Stimulated activated CD4-positive, alpha-beta T cell treated with anti-CD3 and anti-CD28 coated beads, Interleukin-1b, Interleukin-23, amount 100 ng/mL, for 1 hour (primary cell): Measurements from ENCODE around the gene MT1B.
"Not testable (repeated sequence)": the region's sequence is repeated elsewhere in the genome, so short reads cannot be mapped to it uniquely, and the experiment has no call there.

ENCODE experiments used
- DNase-seq, 2 donors: peaks; one replicate each; pipeline ENCODE4 v3.0.0-alpha.2; 2020; ENCODE audit warnings: low read depth in 2 of 2

Gene MT1B

DNA sequence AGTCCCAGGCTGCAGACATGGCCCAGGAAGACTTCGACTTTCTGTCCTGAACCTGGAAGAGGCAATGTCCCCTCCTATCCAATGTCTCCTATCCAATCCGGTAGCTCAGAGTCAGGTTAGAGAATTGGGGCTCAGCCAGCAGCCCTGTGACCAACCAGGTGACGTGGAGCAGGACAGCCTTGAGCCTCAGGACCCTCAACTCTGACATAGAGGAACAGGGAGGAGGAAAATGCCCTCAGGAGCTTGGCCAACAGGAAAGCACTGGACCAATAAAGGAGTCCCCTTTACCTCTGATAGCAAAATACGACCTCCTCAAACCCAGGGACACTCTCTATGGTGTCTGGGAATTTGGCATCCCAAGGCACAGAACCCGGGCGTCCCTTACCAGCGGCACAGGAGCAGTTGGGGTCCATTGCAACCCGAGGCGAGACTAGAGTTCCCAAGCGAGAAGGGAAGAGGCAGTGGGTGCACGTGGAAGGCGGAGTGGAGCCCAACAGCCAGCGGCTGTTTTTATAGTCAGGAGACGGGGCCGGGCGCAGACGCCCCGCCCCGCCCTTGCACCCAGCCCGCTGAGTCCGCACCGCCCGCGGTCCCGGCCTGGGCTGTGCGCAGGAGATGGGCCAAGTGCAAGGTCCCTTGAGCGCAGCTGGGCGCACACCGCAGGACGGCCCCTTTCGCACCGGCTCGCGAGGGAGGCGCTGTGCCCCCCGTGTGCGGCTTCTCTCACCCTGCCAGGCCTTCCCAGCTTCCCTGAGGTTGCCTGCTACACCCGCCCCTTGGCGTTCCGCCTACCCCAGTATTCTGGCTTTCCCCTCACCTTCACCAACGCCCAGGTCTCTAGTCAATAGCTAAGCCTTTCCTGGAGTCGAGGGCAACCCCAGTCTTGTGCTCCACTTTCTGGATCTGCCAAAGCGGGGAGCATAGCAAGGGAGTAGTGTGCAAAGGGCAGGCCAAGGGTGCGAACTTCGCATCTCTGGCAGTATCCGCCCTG, 16.2 kb downstream of the MT1B start, which contains the start of gene MT1G:
Gene MT1G (minus strand): TSS at position 485 of the 991 bp plus-strand sequence. CDS start 72 bp downstream, at position 413.
- DNase-seq, result no peak

DNA sequence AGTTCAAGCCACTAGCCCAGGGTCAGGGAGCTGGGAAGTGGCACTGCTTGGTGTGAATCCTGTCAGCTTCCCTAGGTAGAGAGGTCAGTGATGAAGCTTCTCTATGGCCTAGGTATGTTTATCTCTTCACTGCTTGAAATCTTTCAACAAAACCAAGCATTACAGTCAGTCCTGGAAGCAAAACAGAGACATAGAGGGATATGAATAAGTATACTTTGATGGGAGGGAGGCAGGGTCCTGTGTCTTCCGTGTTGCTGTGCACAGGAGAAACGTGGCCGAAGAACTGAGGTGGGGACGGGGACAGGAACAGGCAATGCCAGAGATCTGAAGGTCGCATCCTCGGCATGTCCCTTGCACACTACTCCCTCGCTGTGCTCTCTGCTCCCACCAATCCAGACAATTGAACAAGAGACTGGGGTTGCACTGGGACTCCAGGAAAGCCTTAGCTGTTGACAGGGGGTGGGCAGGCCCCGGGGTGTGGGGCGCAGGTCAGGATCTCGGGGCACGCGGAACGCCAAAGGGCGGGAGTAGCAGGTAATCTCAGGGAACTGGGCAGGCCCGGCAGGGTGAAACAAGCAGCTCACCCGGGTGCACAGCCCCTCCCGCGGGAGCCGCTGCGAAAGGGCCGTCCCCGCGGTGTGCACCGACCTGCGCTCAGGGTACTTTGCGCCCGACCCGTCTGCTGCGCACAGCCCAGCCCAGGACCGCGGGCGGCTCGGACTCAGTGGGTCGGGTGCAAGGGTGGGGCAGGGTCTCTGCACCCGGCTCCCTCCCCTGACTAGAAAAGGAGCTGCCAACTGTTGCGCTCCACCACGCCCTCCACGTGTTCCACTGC, 17.5 kb downstream of the MT1B start, which contains the start of gene MT1H:
Gene MT1H (plus strand): TSS at position 810 of the 835 bp plus-strand sequence. CDS start 71 bp downstream, outside the sequence.
- no peak for DNase-seq

DNA sequence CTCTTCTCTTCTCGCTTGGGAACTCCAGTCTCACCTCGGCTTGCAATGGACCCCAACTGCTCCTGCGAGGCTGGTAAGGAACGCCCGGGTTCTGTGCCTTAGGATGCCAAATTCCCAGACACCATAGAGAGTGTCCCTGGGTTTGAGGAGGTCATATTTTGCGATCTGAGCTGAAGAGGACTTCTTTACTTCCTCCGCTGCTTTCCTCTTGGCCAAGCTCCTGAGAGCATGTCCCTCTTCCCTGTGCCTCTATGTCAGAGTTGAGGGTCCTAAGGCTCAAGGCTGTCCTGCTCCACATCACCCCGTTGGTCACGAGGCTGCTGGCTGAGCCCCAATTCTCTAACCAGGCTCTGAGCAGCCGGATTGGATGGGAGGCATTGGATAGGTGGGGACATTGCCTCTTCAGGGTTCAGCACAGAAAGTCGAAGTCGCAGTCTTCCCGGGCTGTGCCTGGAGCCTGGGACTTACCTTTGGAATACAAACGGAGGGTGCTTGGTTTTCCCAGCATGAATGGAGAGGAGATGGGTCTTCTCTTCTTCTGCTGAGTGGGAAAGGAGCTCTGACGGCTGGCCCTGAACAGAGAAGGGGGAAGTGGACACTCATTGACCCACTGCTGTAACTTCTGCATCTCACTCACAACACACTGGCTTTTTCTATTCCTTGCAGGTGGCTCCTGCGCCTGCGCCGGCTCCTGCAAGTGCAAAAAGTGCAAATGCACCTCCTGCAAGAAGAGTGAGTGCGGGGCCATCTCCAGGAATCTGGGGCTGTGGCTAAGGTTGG, 18.3 kb downstream of the MT1B start:
- no peak for DNase-seq

DNA sequence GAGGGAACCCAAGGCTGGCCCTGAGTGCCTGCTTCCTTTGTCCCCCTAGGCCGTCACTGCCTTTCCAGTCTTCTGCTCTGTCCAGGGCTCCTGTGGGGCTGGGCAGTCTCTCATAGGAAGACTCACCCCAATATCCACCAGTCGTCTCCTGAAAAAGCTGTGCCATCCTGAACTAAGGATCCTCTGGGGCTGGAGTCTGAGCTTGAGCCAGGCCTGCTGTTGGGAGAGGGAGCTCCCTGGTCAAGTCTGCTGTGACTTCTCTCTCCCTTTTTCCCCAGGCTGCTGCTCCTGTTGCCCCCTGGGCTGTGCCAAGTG, 18.9 kb downstream of the MT1B start:
- DNase-seq, result no peak

DNA sequence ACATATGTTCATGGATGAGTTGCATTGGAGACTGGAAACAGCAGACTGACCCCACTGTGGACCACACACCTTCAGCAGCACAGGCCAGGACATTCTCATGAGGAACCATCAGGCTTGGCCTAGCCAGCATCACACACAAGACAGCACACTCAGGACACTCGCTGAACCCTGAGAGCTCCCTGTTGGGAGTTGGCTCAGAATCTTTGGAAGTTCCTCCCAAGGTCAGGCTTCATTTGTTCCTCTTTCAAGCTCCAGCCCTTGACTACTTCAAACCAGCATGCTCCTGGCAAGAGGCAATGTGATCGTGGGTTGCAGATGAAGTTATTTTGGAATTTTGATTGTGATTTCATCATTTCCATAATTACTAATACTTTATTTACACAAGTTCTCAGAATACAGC, 20.0 kb downstream of the MT1B start:
- not testable (repeated sequence) for DNase-seq

DNA sequence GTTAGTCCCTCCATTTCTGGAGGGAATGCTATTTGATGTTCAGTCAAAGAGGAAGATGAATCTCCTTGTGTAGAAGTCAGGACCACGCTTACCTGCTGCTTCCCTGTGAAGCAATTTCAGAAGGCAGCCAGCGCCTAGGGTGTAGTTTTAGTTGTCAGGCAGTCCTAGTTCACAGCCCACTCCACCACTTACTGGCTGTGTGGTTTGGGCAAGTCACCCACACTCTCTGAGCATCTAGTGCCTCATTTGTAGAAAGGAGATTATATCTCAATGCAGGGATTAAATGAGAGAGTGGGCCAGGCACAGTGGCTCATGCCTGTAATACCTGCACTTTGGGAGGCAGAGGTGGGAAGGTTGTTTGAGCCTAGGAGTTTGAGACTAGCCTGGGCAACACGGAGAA, 20.5 kb downstream of the MT1B start:
- DNase-seq, result not testable (repeated sequence)

DNA sequence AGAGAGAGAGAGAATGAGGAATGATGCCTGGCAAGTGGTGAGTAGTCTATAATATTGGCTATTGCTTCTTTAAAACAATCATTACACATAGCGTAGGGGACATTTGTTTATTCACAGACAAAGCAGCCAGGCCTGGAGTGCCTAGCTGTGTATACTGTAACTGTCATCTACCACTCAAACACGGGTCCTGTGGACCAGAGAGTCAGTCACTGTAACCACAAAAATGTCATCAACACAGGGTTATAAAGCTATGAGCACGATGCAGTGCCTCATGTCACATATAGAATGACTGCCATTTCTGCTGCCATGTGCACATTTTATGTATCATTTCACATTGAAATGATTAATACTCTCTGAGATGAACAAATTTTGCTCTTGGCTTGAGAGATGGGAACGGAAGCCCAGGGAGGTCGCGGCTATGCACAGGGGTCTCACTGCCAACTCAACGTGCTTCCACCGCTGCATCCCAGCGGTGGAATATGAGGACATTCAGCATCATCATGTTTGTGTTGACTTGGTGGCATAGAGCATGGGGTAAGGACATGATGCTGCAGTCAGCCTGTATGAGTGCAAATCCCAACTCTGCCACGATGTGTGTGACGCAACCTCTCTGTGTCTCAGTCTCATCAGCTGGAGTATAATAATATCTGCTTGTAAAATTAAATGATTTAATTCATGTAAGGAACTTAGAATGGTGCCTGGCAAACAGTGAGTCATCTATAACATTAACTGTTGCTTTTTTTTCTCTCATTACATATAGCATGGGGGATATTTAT, 21.3 kb downstream of the MT1B start:
- no peak for DNase-seq

DNA sequence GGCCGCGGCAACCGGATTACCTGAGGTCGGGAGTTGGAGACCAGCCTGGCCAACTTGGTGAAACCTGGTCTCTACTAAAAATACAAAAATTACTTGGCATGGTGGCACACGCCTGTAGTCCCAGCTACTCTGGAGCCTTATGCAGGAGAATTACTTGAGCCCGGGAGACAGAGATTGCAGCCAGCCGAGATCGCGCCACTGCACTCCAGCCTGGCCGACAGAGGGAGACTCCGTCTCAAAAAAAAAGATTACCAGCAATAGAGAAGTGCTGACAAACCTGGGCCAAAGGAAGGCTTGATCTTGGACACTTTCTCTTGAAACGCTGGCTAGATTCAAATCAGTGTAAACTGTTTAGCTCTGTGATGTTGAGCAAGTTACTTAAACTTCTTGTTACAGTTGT, 22.2 kb downstream of the MT1B start:
- DNase-seq, result no peak

DNA sequence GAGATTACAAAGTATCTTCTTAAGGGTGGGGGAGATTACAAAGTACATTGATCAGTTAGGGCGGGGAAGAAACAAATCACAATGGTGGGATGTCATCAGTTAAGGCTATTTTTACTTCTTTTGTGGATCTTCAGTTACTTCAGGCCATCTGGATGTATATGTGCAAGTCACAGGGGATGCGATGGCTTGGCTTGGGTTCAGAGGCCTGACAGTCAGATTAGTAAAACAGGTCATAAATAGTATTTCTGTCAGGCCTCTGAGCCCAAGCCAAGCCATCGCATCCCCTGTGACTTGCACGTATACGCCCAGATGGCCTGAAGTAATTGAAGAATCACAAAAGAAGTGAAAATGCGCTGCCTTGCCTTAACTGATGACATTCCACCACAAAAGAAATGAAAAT, 22.9 kb downstream of the MT1B start:
- not testable (repeated sequence) for DNase-seq

DNA sequence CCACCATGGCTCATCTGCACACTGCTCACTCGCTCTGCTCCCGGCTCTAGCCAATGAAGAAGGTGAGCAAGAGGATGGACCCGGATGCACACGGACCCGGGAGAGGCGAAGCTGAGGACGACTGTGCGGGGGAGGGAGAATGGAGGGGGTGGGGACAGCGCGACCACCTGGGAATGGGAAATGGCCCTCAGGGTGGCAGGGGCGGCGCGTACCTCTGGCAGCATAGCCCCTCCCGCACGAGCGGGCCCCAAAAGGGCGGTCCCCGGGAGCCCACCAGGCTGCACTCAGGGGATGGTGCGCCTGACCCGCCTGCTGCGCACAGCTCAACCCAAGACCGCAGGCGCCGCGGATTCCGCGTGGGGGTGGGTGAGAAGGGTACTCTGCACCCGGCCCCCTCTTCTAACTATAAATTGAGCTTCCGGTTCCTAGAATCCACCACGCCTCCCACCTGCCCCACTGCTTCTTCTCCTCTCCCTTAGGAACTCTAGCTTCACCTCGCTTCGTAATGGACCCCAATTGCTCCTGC, 24.1 kb downstream of the MT1B start:
- DNase-seq, result peak in 1 of 2 donors; percentile 24

DNA sequence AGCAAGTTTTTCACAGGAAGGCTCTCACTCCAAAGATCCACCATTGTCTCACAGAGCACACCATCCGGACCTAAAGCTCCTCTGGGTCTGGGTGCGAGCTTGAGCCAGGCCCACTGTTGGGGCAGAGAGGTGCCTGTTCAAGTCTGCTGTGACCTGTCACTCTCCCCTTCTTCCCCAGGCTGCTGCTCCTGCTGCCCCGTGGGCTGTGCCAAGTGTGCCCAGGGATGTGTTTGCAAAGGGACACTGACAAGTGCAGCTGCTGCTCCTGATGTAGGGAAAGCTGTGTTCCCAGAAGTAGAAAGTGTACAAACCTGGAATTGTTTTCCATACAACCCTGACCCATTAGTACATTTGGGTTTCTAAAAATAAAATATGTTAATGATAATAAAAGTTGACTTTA, 25.8 kb downstream of the MT1B start:
- DNase-seq, result no peak

DNA sequence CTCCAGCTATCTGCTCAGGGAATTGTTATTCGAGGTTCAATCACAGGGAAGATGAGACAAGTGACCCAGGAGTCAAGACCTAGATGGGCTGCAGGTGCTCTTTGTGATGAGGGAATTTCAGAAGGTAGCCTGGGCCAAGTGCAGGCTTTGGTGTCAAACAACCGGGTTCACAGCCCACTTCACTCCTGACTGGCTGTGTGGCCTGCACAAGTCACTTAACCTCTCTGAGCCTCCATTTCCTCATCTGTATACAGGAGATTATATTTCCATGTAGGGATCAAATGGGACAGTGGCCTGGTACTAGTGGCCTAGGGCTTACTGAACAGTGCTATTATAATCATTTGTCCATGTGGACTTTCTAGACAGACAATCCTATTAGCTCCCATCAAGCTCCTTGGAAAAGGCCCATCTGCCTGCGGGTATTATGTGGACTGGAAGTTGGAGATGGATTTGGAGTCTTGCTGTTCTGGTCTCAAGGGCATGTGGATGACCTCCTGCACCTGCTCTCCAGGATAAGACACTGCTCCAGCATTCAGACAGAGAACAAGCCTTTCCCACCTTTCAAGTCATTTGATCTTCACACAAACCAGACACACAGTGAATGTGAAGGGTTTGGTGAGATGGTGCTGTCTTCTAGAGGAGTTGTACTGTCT, 27.5 kb downstream of the MT1B start:
- no peak for DNase-seq

DNA sequence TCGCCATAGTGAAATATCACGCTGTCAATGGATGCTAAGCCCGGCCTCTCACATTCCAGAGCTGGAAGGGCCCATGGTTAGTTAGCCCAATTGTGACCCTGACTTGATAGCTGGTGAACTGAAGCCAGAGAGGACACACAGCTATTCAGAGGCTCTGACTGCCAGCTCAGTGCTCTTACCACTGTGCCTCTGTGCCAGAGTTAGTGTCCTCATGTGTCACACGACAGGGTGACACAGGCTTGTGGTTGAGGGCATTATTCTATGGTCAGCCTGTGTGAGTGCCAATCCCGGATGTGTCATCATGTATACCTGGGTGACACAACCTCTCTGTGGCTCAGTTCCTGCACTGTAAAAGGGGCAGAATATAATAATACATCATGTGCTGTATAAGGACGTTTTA, 28.1 kb downstream of the MT1B start:
- no peak for DNase-seq

DNA sequence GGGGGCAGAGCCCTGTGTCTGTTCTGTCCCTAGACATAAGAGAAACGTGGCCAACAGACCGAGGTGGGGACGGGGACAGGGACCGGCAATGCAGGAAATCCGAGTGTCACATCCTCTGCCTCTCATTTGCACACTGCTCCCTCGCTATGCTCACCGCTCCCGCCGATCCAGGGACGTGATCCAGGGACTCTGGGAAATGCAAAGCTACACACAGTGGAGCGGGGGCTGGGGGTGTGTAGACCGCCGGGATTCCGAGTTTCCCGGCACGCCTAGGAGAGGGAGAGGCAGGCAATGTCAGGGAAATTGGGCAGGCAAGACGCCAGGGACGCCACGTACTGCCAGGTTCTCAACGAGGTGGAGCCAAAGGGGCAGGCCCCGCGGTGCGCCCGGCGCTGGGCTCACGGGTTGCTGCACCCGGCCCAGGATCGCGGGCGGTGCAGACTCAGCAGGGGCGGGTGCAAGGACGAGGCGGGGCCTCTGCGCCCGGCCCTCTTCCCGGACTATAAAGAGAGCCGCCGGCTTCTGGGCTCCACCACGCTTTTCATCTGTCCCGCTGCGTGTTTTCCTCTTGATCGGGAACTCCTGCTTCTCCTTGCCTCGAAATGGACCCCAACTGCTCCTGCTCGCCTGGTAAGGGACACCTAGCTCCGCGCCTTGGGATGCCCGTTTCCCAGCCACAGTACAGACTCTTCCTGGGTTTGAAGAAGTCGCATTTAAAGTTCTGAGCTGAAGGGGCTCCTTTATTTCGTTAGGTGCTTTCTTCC, 30.4 kb downstream of the MT1B start, which contains the start of gene MT1X:
Gene MT1X (plus strand): TSS at position 532 of the 764 bp plus-strand sequence. CDS start 71 bp downstream, at position 603.
- DNase-seq, result peak; percentile 68 to 87

DNA sequence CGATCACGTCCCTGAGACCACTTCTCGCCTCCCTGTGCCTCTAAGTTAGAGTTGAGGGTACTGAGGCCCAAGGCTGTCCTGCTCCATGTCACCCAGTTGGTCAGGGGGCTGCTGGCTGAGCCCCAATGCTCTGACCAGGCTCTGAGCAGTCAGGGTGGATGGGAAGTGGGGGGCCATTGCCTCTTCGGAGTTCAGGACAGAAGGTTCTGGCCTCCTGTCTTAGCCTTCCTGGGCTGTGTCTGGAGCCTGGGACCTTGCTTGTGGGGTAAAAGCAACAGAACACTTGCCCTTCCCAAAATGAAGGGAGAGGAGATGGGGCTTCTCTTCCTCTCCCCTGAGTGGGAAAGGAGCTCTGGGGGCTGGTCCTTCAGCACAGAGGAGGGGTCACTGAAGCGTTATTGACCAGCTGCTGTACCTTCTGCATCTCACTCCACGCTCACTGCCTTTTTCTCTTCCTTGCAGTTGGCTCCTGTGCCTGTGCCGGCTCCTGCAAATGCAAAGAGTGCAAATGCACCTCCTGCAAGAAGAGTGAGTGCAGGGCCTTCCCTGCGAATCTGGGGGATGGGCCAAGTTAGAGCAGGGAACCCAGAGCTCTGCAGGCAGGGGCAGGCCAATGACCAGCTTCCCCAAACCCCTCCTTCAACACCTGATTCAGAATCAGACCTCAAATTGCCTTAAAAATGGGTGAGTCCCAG, 31.2 kb downstream of the MT1B start:
- DNase-seq, result no peak

DNA sequence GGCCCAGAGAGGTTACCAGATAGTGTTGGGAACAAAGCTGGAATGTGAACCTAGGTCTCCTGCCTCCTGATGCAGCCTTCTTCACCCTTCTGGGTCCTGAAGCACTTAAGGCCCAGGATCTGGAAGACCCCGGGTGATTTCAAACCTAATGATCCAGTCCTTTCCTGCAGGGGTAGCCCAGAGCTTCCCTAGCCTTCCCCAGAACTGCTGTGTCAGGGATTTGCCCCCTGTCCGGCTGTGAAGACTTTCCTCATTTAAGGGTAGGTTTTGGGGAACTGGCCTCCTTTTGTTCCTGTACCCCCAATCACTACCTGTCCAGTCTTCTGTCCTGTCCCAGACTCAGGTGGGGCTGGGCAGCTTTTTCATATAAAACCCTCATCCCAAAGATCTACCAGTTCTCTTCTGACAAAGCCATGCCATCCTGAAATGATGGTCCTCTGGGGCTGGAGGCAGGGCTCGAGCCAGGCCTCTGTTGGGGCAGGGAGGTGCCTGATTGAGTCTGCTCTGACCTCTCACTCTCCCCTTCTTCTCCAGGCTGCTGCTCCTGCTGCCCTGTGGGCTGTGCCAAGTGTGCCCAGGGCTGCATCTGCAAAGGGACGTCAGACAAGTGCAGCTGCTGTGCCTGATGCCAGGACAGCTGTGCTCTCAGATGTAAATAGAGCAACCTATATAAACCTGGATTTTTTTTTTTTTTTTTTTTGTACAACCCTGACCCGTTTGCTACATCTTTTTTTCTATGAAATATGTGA, 31.9 kb downstream of the MT1B start:
- DNase-seq, result no peak

DNA sequence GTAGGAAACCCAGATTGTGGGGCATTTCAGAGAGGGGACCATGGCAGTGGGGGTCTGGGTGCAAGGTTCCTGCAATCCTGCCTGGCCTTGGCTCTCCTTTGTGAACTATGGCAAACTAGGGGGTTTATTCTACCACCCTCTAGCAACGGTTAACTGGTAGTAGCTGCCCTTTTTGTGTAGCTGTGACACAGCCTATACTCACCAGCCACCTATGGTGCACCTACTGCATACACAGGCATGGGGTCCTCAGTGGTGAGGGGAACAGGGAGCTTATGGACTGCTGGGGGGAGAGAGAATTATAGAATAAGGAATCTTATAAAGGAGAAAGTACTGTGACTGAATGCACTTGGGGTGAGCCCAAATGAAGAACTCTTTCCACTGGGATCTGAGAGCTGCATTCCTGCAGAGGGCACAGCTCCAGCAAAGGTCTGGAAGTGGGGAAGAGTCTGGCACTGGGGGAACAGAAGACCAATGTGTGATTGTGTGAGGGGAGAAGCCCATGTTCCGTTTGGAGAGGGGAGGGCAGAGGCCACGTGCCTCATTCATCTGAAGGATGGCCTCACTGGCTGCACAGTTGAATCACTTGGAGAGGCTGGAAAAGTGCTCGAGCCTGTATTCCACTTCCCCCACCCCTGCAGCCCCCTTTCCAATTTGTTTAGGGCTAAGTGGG, 32.7 kb downstream of the MT1B start:
- no peak for DNase-seq
